ENCODE measurements around the gene PNKP. TPM values are rescaled to one million over a fixed set of nuclear protein-coding genes. Genes with fewer than 3 reads are reported as not detected.

The PNKP gene
- total and polyA plus RNA-seq, 7 experiments from 2014 or later = 19.4 to 174 (median 153) TPM

DNA sequence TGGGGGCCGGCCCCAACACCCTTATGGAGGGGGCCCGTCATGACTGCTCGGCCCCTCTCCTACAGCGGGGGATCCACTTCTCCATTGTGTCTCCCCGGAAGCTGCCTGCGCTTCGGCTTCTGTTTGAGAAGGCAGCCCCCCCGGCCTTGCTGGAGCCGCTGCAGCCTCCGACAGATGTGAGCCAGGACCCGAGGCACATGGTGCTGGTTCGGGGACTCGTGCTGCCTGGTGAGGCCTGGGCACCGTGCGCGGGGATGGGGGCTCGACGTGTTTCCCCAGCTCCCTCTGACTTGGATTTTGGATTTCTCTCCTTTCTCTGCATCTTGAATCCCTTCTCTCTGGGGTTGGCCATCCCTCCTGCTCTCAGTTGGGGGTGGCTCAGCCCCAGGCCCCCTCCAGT lies 37.7 kb downstream of the PNKP start:
- ChIA-PET CTCF (no interaction called here), POLR2A (no interaction called here)
- H3K9me3 ChIP-seq (ENCODE audit: control insufficient read depth in 2 of 3, low read length in 3 of 3) = no peaks in the 10 kb centered on the region
- no peaks in the 10 kb centered on the region for H3K4me1 ChIP-seq (ENCODE audit: control insufficient read depth in 2 of 2, insufficient read depth in 2 of 2, low read length in 2 of 2)
- DNase-seq (no peak), ATAC-seq (no peak)
- no peaks in the 10 kb centered on the region for H3K27me3 Mint-ChIP-seq
- H3K9me3 Mint-ChIP-seq = no peaks in the 10 kb centered on the region
- intact Hi-C loops (cut with micrococcal nuclease) = no loop called here
- no peak overlapping the region for H3K27ac Mint-ChIP-seq
- H3K27me3 ChIP-seq (ENCODE audit: control insufficient read depth in 2 of 2, insufficient read depth in 2 of 2, low read length in 2 of 2) = no peaks in the 10 kb centered on the region
- peaks cover 0 to 12% (median 5%) of the 10 kb centered on the region in 7 donors for H3K4me1 Mint-ChIP-seq
- no peak overlapping the region for H3K27ac ChIP-seq (ENCODE audit: low read depth, low read length)
- peaks cover 4 to 22% (median 11%) of the 10 kb centered on the region in 5 donors for H3K36me3 Mint-ChIP-seq
- H3K4me3 Mint-ChIP-seq = no peak overlapping the region
- no peak overlapping the region for H3K4me3 ChIP-seq (ENCODE audit: low read length)
- peaks cover 0 to 78% (median 6%) of the 10 kb centered on the region in 3 experiments for H3K36me3 ChIP-seq (ENCODE audit: control insufficient read depth in 2 of 3, insufficient read depth in 3 of 3, low read length in 3 of 3)

DNA sequence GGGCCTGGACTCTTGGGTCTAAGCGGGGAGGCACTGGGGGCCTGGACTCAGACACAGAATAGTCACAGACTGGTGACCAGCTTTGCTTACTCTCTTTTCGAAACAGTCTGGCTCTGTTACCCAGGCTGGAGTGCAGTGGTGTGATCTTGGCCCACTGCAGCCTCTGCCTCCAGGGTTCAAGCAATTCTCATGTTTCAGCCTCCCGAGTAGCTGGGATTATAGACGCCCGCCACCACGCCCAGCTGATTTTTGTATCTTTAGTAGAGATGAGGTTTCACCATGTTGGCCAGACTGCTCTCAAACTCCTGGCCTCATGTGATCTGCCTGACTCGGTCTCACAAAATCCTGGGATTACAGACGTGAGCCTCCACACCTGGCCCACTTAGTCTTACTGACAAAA lies 38.2 kb downstream of the PNKP start:
- Mint-ChIP-seq H3K27ac (no peak overlapping the region), H3K36me3 (peaks cover 0 to 18% (median 11%) of the 10 kb centered on the region in 5 donors), H3K4me3 (no peak overlapping the region), H3K4me1 (peaks cover 0 to 11% (median 5%) of the 10 kb centered on the region in 7 donors), H3K9me3 (no peaks in the 10 kb centered on the region), H3K27me3 (no peaks in the 10 kb centered on the region)
- Histone ChIP-seq H3K36me3 (ENCODE audit: control insufficient read depth in 2 of 3, insufficient read depth in 3 of 3, low read length in 3 of 3) (peaks cover 0 to 77% (median 6%) of the 10 kb centered on the region in 3 experiments), H3K4me3 (ENCODE audit: low read length) (no peak overlapping the region), H3K27me3 (ENCODE audit: control insufficient read depth in 2 of 2, insufficient read depth in 2 of 2, low read length in 2 of 2) (no peaks in the 10 kb centered on the region), H3K27ac (ENCODE audit: low read depth, low read length) (no peak overlapping the region), H3K4me1 (ENCODE audit: control insufficient read depth in 2 of 2, insufficient read depth in 2 of 2, low read length in 2 of 2) (no peaks in the 10 kb centered on the region), H3K9me3 (ENCODE audit: control insufficient read depth in 2 of 3, low read length in 3 of 3) (no peaks in the 10 kb centered on the region)
- intact Hi-C loops (cut with micrococcal nuclease) = no loop called here
- ChIA-PET POLR2A (no interaction called here), CTCF (no interaction called here)
- DNase-seq (no peak), ATAC-seq (no peak)

DNA sequence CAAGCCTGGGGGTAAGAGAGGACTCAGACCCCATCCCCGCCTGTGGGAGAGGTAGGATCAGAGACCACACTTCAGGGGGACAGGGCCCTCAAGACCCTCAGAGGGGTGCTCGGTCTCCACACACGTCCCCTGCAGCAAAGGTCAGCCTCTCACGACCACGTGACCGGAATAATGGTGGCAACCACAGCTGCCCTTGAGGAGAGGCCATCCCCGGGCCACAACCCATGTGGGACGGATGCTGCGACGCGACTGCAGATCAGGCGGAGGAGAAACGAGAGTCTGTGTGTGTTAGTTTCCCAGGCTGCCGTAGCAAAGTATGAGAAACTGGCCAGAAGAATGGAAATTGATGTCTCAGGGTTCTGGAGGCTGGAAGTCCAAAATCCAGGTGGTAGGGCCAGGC lies 40.3 kb downstream of the PNKP start:
- H3K4me3 Mint-ChIP-seq = no peak overlapping the region
- H3K4me1 Mint-ChIP-seq = peaks cover 0 to 13% (median 5%) of the 10 kb centered on the region in 7 donors
- H3K9me3 ChIP-seq (ENCODE audit: control insufficient read depth in 2 of 3, low read length in 3 of 3) = no peaks in the 10 kb centered on the region
- H3K27me3 ChIP-seq (ENCODE audit: control insufficient read depth in 2 of 2, insufficient read depth in 2 of 2, low read length in 2 of 2) = no peaks in the 10 kb centered on the region
- H3K27me3 Mint-ChIP-seq = no peaks in the 10 kb centered on the region
- peaks cover 0 to 16% (median 6%) of the 10 kb centered on the region in 5 donors for H3K36me3 Mint-ChIP-seq
- H3K27ac ChIP-seq (ENCODE audit: low read depth, low read length) = no peak overlapping the region
- H3K4me1 ChIP-seq (ENCODE audit: control insufficient read depth in 2 of 2, insufficient read depth in 2 of 2, low read length in 2 of 2) = no peaks in the 10 kb centered on the region
- CTCF ChIA-PET = no interaction called here
- POLR2A ChIA-PET = interaction anchor here (0.6 kb wide), 1 partner anchor 17 kb away, joined by 3 read pairs; no protein-coding TSS in a partner anchor
- no peak overlapping the region for H3K27ac Mint-ChIP-seq
- intact Hi-C loops (cut with micrococcal nuclease) = no loop called here
- DNase-seq = no peak
- peaks cover 0 to 69% (median 6%) of the 10 kb centered on the region in 3 experiments for H3K36me3 ChIP-seq (ENCODE audit: control insufficient read depth in 2 of 3, insufficient read depth in 3 of 3, low read length in 3 of 3)
- ATAC-seq = no peak
- no peaks in the 10 kb centered on the region for H3K9me3 Mint-ChIP-seq
- H3K4me3 ChIP-seq (ENCODE audit: low read length) = no peak overlapping the region

DNA sequence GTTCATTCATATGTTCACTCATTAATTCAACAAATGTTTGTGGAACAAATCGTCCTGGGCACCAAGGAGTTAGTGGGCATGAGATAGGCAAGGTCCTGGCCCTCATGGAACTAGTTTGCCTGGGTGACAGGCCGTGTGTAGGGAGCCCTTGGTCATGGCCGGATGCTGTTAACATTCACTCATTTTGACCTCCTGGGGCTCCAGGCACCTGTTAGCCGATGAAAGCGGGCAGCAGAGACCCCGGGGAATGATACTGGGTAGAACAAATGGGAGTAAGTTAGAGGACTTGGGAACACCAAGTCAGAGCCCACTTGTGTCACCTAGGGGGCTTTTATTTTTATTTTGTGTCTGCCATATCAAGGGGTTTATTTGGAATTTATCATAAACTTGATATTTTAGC lies 42.7 kb downstream of the PNKP start:
- CTCF ChIA-PET = no interaction called here

DNA sequence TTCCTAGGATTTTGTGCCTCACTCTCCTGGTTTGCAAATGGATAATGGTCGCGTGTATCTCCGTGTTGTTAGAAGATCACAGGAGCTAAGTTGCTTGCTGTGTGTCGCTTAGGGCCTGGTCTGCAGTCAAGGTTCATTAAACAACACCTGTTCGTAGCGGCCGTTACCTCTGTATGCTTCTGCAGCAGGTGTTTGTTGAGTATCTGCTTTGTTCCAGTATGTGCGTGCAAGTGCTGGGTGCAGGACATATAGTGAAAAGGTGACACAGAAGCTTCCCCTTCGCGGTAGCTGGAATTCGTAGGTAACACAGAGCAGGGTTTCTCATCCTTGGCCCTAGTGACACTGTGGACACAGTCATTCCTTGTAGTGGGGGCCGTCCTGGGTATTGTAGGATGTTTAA lies 43.9 kb downstream of the PNKP start:
- H3K4me1 ChIP-seq (ENCODE audit: control insufficient read depth in 2 of 2, insufficient read depth in 2 of 2, low read length in 2 of 2) = peaks cover 9 to 10% of the 10 kb centered on the region in 2 donors
- ChIA-PET POLR2A (no interaction called here), CTCF (no interaction called here)
- Mint-ChIP-seq H3K27ac (no peak overlapping the region), H3K36me3 (peaks cover 0 to 21% (median 6%) of the 10 kb centered on the region in 5 donors), H3K9me3 (no peaks in the 10 kb centered on the region), H3K4me1 (peaks cover 15 to 29% (median 23%) of the 10 kb centered on the region in 7 donors), H3K27me3 (no peaks in the 10 kb centered on the region), H3K4me3 (no peak overlapping the region)
- no peaks in the 10 kb centered on the region for H3K27me3 ChIP-seq (ENCODE audit: control insufficient read depth in 2 of 2, insufficient read depth in 2 of 2, low read length in 2 of 2)
- intact Hi-C loops (cut with micrococcal nuclease) = no loop called here
- no peak overlapping the region for H3K4me3 ChIP-seq (ENCODE audit: low read length)
- no peaks in the 10 kb centered on the region for H3K9me3 ChIP-seq (ENCODE audit: control insufficient read depth in 2 of 3, low read length in 3 of 3)
- ATAC-seq (no peak), DNase-seq (no peak)
- H3K27ac ChIP-seq (ENCODE audit: low read depth, low read length) = no peak overlapping the region
- H3K36me3 ChIP-seq (ENCODE audit: control insufficient read depth in 2 of 3, insufficient read depth in 3 of 3, low read length in 3 of 3) = peaks cover 0 to 37% (median 6%) of the 10 kb centered on the region in 3 experiments

More for the DNA sequence above, 42.7 kb downstream of the PNKP start:
- Histone ChIP-seq H3K36me3 (ENCODE audit: control insufficient read depth in 2 of 3, insufficient read depth in 3 of 3, low read length in 3 of 3) (peaks cover 0 to 46% (median 6%) of the 10 kb centered on the region in 3 experiments), H3K4me1 (ENCODE audit: control insufficient read depth in 2 of 2, insufficient read depth in 2 of 2, low read length in 2 of 2) (no peaks in the 10 kb centered on the region), H3K9me3 (ENCODE audit: control insufficient read depth in 2 of 3, low read length in 3 of 3) (no peaks in the 10 kb centered on the region), H3K27me3 (ENCODE audit: control insufficient read depth in 2 of 2, insufficient read depth in 2 of 2, low read length in 2 of 2) (no peaks in the 10 kb centered on the region), H3K4me3 (ENCODE audit: low read length) (no peak overlapping the region), H3K27ac (ENCODE audit: low read depth, low read length) (no peak overlapping the region)
- H3K27ac Mint-ChIP-seq = no peak overlapping the region
- POLR2A ChIA-PET = interaction anchor here (1.0 kb wide), 1 partner anchor 45 kb away, joined by 3 read pairs; no protein-coding TSS in a partner anchor
- H3K27me3 Mint-ChIP-seq = no peaks in the 10 kb centered on the region
- H3K9me3 Mint-ChIP-seq = no peaks in the 10 kb centered on the region
- H3K36me3 Mint-ChIP-seq = peaks cover 0 to 21% (median 6%) of the 10 kb centered on the region in 5 donors
- intact Hi-C loops (cut with micrococcal nuclease) = no loop called here
- DNase-seq = no peak
- no peak for ATAC-seq
- H3K4me1 Mint-ChIP-seq = peaks cover 6 to 20% (median 12%) of the 10 kb centered on the region in 7 donors
- H3K4me3 Mint-ChIP-seq = no peak overlapping the region

DNA sequence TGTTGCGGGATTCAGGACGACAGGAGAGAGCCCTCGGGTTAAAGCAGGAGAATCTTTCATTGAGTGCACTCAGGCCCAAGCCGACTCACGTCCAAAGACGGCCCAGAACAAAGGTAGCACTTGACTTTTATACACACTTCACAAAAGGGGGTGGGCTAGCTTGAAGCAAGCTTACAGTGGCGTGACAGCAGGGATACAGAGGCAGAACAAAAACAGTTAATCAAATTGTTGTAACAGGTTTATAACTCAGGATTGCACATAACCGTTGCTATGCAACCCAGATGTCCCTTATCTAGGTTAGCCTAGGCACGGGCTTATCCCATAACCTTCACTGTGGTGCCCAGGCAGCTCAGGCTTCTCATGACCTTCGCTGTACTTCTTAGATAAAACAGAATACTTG lies 47.3 kb downstream of the PNKP start:
- POLR2A ChIA-PET = interaction anchor here (2.8 to 3.0 kb wide), 2 partner anchors 30 to 55 kb away, joined by 8 to 16 read pairs; partner anchors contain the start of gene PTOV1
- Mint-ChIP-seq H3K4me3 (peak overlapping the region in 7 of 10 donors; percentile 6 to 100 (median 29)), H3K9me3 (peaks cover 0 to 4% (median 0%) of the 10 kb centered on the region in 11 donors), H3K27me3 (no peaks in the 10 kb centered on the region), H3K4me1 (peaks cover 17 to 34% (median 29%) of the 10 kb centered on the region in 7 donors), H3K36me3 (peaks cover 0 to 13% (median 6%) of the 10 kb centered on the region in 5 donors), H3K27ac (peak overlapping the region in 3 of 9 donors; percentile 13 to 100 (median 65))
- no peak overlapping the region for H3K4me3 ChIP-seq (ENCODE audit: low read length)
- CTCF ChIA-PET = no interaction called here
- DNase-seq = no peak
- H3K27ac ChIP-seq (ENCODE audit: low read depth, low read length) = no peak overlapping the region
- intact Hi-C loops (cut with micrococcal nuclease) = no loop called here
- H3K9me3 ChIP-seq (ENCODE audit: control insufficient read depth in 2 of 3, low read length in 3 of 3) = no peaks in the 10 kb centered on the region
- no peaks in the 10 kb centered on the region for H3K27me3 ChIP-seq (ENCODE audit: control insufficient read depth in 2 of 2, insufficient read depth in 2 of 2, low read length in 2 of 2)
- peaks cover 0 to 28% (median 6%) of the 10 kb centered on the region in 3 experiments for H3K36me3 ChIP-seq (ENCODE audit: control insufficient read depth in 2 of 3, insufficient read depth in 3 of 3, low read length in 3 of 3)
- peaks cover 11 to 17% of the 10 kb centered on the region in 2 donors for H3K4me1 ChIP-seq (ENCODE audit: control insufficient read depth in 2 of 2, insufficient read depth in 2 of 2, low read length in 2 of 2)
- no peak for ATAC-seq
